Uterus (tissue), 4 donors: ENCODE data around the gene MXRA8. TPM values are rescaled to one million over a fixed set of nuclear protein-coding genes. Genes with fewer than 3 reads are reported as not detected.
"Not testable (repeated sequence)": the region's sequence is repeated elsewhere in the genome, so short reads cannot be mapped to it uniquely, and the experiment has no call there.

Experiments used
- DNase-seq, 2 donors: peaks; one replicate each; pipeline ENCODE4 v3.0.0-alpha.2; 2019 to 2020
- H3K27ac ChIP-seq, 2 donors: fragments of 200-600 bp; sonication (generic); 1 replicate in 1 of 2; 2 replicates in 1 of 2; pipeline ENCODE4 v1.5.1; 2016 to 2018
- H3K27me3 ChIP-seq, 2 donors: fragments of 200-600 bp; sonication (generic); one replicate each; pipeline ENCODE4 v1.5.1; 2018 to 2019; ENCODE audit warnings: control low read depth in 1 of 2
- H3K36me3 ChIP-seq, 2 donors: fragments of 200-600 bp; sonication (generic); one replicate each; pipeline ENCODE4 v1.5.1; 2019; ENCODE audit warnings: control low read depth in 1 of 2
- H3K4me1 ChIP-seq, 2 donors: fragments of 200-600 bp; sonication (generic); one replicate each; pipeline ENCODE4 v1.5.1; 2018 to 2019; ENCODE audit warnings: control low read depth in 1 of 2
- H3K4me3 ChIP-seq, 2 donors: fragments of 200-600 bp; sonication (generic); 1 replicate in 1 of 2; 2 replicates in 1 of 2; pipeline ENCODE4 v1.5.1; 2018 to 2019; ENCODE audit warnings: mild to moderate bottlenecking in 1 of 2
- H3K9me3 ChIP-seq, 2 donors: fragments of 200-600 bp; sonication (generic); one replicate each; pipeline ENCODE4 v1.5.1; 2019; ENCODE audit warnings: control low read depth in 1 of 2
- POLR2A ChIP-seq, 2 donors: fragments of 450-650 bp; IDR thresholded peaks; one replicate each; pipeline ENCODE4 v1.6.1; 2016; ENCODE audit warnings: antibody characterized with exemption in 2 of 2, mild to moderate bottlenecking in 1 of 2, moderate library complexity in 1 of 2
- intact Hi-C: fragments of 100-400 bp; cut with DNase I; formaldehyde crosslinking; loops from one replicate; pipeline ENCODE4 v1.15.1; 2023; ENCODE audit warnings: low total_unique reads
- total RNA-seq, 4 donors: library from RNA; depleted of rRNA in 3 of 4; stranded (reverse); fragments of >200 nt in 3 of 4; gene quantifications; one replicate each; pipeline versions ENCODE4 v1.1.0 to v1.2.4, GENCODE V29; 2014 to 2023
- TF ChIP-seq, protein P1 (sequence below), 4 experiments: fragments of 200-600 bp in 2 of 4; fragments of 450-650 bp in 2 of 4; sonication (generic) in 2 of 4; IDR thresholded peaks; one replicate each; pipeline ENCODE4 v1.5.1; 2016 to 2019; ENCODE audit warnings: antibody characterized with exemption in 4 of 4, mild to moderate bottlenecking in 2 of 4, moderate library complexity in 1 of 4
- donor health status: DM: yes; HTN: yes; CAD: no.

Gene MXRA8
- total RNA-seq, 4 donors from 2014 or later: 86.1 to 143 (median 117) TPM

DNA sequence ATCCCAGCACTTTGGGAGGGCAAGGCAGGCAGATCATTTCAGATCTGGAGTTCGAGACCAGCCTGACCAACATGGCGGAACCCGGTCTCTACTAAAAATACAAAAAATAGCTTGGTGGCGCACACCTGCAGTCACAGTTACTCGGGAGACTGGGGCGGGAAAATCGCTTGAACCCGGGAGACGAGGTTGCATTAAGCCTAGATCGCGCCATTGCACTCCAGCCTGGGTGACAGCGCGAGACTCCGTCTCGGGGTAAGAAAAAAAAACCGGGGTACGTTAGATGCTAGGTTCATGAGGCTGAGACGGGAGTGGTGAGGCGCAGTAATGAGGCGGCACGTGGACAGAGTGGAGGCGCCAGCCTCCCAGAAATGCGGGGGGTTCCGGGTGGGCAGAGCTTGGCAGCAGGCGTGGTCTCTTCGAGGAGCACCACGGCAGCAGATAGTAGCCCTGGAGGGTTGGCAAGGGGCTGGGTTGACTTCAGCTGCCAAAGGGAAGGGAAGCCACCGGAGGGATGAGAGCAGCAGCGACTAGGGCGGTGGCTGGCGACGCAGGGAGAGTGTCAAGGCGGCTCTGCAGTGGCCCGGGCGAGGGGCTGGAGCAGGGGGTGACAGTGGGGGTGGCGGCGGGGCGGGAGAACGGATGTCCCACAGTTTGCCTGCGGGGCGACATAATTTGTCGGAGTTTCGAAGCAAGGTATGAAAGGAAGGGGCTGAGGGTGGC lies 47.9 kb upstream of the MXRA8 start:
- intact Hi-C loops: no loop called here
- Histone ChIP-seq H3K9me3 (no peaks in the 10 kb centered on the region), H3K27me3 (no peaks in the 10 kb centered on the region), H3K36me3 (no peaks in the 10 kb centered on the region), H3K27ac (peak overlapping the region; percentile 72 to 82), H3K4me1 (peaks cover 7 to 19% of the 10 kb centered on the region in 2 donors), H3K4me3 (peak overlapping the region; percentile 84 to 88)
- TF ChIP-seq, protein P1, sequence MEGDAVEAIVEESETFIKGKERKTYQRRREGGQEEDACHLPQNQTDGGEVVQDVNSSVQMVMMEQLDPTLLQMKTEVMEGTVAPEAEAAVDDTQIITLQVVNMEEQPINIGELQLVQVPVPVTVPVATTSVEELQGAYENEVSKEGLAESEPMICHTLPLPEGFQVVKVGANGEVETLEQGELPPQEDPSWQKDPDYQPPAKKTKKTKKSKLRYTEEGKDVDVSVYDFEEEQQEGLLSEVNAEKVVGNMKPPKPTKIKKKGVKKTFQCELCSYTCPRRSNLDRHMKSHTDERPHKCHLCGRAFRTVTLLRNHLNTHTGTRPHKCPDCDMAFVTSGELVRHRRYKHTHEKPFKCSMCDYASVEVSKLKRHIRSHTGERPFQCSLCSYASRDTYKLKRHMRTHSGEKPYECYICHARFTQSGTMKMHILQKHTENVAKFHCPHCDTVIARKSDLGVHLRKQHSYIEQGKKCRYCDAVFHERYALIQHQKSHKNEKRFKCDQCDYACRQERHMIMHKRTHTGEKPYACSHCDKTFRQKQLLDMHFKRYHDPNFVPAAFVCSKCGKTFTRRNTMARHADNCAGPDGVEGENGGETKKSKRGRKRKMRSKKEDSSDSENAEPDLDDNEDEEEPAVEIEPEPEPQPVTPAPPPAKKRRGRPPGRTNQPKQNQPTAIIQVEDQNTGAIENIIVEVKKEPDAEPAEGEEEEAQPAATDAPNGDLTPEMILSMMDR (IDR thresholded peaks at IDR 0.05): no peak
- no peak for TF ChIP-seq POLR2A (IDR thresholded peaks at IDR 0.05)
- no peak for DNase-seq

DNA sequence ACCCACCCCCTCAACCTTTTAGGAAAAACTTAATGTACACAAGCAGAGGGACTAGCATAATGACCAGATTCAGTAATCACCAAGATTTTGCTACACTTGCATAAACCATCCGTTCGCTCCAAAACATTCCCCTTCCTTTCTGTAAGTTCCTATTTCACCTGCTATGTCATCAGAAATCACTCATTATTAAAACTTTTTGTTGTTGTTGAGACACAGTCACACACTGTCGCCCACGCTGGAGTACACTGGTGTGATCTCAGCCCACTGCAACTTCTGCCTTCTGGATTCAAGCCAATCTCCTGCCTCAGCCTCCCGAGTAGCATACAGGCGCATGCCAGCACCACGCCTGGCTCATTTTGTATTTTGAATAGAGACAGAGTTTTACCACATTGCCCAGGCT lies 45.3 kb upstream of the MXRA8 start:
- TF ChIP-seq, protein P1 (IDR thresholded peaks at IDR 0.05): no peak
- TF ChIP-seq POLR2A (IDR thresholded peaks at IDR 0.05): no peak
- H3K36me3 ChIP-seq: no peaks in the 10 kb centered on the region
- peaks cover 14 to 19% of the 10 kb centered on the region in 2 donors for H3K4me1 ChIP-seq
- no peaks in the 10 kb centered on the region for H3K27me3 ChIP-seq
- intact Hi-C loops: no loop called here
- no peak overlapping the region for H3K4me3 ChIP-seq
- no peak overlapping the region for H3K27ac ChIP-seq
- no peak for DNase-seq
- H3K9me3 ChIP-seq: no peaks in the 10 kb centered on the region

DNA sequence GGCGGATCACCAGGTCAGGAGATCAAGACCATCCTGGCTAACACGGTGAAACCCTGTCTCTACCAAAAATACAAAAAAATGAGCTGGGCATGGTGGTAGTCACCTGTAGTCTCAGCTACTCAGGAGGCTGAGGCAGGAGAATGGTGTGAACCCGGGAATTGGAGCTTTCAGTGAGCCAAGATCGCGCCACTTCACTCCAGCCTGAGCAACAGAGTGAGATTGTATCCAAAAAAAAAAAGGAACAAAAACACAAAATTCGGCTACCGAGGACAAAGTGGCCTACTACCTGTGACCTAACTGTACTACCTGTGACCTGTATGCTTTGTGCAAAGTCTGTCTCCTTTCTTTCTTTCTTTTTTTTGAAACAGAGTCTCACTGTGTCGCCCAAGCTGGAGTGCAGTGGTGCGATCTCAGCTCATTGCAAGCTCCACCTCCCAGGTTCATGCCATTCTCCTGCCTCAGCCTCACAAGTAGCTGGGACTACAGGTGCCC lies 44.6 kb upstream of the MXRA8 start:
- H3K36me3 ChIP-seq, H3K9me3 ChIP-seq, DNase-seq, H3K27ac ChIP-seq, H3K4me3 ChIP-seq, intact Hi-C loops, H3K27me3 ChIP-seq: not testable (repeated sequence)
- peaks cover 12 to 19% of the 10 kb centered on the region in 2 donors for H3K4me1 ChIP-seq

DNA sequence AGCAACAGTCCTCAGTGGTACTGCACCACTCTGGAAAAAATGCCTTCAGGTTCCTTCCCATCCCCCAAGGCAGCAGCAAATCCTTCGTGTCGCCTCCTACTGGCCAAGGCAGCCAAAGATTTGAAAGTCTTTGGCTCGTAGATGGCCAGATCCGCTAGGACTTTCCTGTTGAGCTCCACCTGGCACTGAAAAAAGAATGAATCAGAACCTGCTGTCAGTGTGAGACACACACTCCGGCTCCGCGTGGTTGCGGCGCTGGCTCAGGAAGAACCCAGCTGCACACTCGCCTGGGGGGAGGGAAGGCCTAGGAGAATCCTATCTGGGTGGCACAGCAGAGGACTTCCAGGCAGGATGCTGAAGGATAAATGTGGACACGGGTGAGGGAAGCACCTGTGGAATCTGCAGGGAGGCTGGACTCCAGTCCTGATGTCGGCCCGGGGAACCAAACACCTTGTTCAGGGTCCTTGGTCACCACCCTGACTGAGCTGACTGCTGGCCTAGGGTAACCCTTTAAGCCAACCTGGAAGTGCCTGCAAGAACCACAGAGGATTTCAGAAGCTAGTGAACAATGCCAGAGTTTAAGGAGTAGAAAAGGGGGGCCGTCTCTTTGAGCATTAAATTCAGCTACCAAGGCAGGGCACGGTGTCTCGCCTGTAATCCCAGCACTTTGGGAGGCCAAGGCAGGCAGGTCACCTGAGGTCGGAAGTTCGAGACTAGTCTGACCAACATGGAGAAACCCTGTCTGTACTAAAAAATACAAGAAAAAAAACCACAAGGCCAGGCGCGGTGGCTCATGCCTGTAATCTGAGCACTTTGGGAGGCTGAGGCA lies 43.9 kb upstream of the MXRA8 start:
- TF ChIP-seq, protein P1 (IDR thresholded peaks at IDR 0.05): peak in 2 of 4 experiments; percentile 6 to 16
- no peak for TF ChIP-seq POLR2A (IDR thresholded peaks at IDR 0.05)
- intact Hi-C loops: no loop called here
- no peaks in the 10 kb centered on the region for H3K27me3 ChIP-seq
- peaks cover 17 to 25% of the 10 kb centered on the region in 2 donors for H3K4me1 ChIP-seq
- DNase-seq: no peak
- H3K9me3 ChIP-seq: no peaks in the 10 kb centered on the region
- no peaks in the 10 kb centered on the region for H3K36me3 ChIP-seq
- no peak overlapping the region for H3K4me3 ChIP-seq
- no peak overlapping the region for H3K27ac ChIP-seq

DNA sequence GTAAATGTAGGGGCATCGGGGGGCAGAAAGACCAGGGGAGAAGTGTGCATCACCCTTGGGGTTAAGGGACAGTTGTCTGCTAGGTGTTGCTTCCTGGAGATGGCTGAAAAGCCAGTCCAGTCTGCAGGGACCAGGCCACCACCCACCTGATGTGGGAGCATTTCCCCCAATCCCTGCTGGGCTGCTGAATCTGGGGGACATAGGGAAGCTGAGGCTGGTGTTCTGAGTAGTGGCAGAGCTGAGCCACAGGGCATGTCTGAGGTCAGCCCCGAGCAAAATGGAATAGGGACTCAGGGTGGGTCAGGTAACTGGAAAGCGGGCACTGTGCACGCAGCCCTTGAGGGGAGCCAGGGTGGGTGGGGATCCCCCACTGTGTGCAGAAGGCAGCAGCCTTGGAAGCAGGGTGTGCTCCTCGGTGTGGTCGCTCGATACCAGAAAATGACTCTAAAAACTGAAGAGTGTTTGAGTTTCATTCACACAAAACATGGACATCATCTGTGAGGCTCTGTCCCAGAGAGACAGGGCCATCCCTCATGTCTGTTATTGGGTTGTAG lies 43.2 kb upstream of the MXRA8 start:
- no peak overlapping the region for H3K27ac ChIP-seq
- H3K9me3 ChIP-seq: no peaks in the 10 kb centered on the region
- H3K4me3 ChIP-seq: no peak overlapping the region
- DNase-seq: no peak
- intact Hi-C loops: no loop called here
- no peak for TF ChIP-seq POLR2A (IDR thresholded peaks at IDR 0.05)
- TF ChIP-seq, protein P1 (IDR thresholded peaks at IDR 0.05): no peak
- no peaks in the 10 kb centered on the region for H3K27me3 ChIP-seq
- no peaks in the 10 kb centered on the region for H3K36me3 ChIP-seq
- peaks cover 17 to 25% of the 10 kb centered on the region in 2 donors for H3K4me1 ChIP-seq
